ENCODE data around the gene SORT1.

The SORT1 gene

DNA sequence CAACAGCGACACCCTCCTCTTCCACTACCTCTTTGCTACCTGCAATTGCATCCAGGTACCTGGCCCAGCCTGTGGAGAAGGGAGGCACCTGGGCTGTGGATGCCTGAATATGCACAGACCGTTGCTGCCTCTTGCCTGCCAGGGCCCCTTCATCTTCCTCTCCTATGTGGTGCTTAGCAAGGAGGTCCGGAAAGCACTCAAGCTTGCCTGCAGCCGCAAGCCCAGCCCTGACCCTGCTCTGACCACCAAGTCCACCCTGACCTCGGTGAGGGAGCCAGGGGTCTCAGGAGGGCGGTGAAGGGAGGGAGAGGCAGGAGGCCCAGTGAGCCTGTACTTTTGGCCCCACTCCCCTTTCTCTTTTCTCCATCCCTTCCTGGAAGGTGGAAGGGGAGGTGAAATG lies 126.3 kb downstream of the SORT1 start:
- DNase-seq = no peak

DNA sequence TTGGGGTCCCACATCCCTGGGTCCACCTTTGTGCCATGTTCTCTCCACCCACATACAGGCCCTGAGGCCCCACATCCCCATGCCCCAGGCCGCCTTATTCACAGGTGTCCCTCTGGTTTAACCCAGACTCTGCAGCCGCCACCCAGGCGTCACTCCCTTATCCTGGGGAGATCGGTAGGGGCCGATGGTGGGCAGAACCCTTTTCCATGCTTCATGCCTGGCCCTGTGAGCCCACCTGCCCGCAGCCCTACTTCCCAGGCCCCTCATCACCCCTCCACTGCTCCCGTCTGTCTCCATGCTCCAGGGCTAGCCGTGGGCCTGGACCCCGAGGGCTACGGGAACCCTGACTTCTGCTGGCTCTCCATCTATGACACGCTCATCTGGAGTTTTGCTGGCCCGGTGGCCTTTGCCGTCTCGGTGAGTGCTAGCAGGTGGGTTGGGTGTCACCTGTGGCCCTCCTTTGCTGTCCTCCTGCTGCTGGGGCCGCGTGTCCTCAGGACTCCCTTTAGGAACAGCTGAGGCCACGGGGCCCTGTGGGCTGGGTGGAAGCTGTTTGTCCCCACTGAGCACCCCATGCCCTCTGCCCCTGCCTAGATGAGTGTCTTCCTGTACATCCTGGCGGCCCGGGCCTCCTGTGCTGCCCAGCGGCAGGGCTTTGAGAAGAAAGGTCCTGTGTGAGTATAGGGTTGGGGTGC lies 126.9 kb downstream of the SORT1 start:
- DNase-seq = no peak

DNA sequence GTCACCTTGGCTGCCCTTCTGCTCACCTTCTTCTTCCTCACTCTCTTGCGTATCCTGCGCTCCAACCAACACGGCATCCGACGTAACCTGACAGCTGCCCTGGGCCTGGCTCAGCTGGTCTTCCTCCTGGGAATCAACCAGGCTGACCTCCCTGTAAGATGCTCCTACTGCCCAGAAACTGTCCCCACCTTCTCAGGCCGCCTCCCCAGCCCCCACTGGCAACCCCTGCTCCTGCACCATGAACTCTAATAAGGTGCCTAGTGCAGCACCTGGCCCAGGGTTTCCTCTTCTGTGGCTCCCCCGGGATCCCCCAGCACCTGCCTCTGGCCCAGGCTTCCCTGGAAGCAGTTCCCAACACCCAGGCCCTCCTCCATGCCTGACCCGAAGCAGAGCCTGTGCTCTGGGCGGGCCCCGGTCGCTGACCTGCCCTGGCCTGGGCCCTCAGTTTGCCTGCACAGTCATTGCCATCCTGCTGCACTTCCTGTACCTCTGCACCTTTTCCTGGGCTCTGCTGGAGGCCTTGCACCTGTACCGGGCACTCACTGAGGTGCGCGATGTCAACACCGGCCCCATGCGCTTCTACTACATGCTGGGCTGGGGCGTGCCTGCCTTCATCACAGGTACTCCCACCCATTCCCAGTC lies 127.6 kb downstream of the SORT1 start:
- no peak for DNase-seq

DNA sequence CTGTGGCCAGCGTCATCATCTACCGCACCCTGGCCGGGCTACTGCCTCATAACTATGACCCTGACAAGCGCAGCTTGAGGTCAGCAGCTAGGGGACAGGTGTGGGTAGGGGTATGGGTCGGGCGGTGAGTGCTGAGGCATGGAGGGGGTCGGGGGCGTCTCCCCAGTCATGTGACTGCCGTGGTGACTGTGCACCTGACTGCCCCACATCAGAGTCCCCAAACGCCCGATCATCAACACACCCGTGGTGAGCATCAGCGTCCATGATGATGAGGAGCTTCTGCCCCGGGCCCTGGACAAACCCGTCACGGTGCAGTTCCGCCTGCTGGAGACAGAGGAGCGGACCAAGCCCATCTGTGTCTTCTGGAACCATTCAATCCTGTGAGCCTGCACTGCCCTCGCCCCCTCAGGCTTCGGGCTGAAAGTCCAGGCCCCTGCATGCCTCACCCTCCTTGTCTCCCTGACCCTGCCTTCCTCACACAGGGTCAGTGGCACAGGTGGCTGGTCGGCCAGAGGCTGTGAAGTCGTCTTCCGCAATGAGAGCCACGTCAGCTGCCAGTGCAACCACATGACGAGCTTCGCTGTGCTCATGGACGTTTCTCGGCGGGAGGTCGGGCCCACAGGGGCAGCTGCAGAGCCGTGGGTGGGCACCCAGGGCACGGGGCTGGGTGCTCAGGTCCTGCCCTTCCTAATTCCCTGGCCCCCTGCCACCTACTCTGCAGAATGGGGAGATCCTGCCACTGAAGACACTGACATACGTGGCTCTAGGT lies 128.3 kb downstream of the SORT1 start:
- DNase-seq = no peak

DNA sequence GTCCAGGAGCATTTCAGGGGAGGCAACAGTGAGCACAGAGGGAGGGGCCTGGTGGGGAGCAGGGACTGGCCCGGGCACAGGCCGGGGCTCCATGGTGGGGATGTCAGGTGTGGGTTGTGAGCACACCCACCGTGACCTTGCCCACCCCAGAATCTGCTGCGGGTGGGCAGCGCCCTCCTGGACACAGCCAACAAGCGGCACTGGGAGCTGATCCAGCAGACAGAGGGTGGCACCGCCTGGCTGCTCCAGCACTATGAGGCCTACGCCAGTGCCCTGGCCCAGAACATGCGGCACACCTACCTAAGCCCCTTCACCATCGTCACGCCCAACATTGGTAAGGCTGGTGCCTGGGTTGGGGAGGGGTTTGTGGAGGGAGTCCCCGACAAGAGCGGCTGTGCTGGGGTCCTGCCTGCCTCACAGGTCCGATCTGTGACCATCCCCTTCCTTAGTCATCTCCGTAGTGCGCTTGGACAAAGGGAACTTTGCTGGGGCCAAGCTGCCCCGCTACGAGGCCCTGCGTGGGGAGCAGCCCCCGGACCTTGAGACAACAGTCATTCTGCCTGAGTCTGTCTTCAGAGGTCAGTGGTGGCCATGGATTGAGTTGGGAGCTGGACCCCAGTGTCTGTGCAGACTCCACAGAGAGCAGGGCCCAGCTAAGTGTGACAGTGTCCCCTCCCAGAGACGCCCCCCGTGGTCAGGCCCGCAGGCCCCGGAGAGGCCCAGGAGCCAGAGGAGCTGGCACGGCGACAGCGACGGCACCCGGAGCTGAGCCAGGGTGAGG lies 129.1 kb downstream of the SORT1 start:
- no peak for DNase-seq

DNA sequence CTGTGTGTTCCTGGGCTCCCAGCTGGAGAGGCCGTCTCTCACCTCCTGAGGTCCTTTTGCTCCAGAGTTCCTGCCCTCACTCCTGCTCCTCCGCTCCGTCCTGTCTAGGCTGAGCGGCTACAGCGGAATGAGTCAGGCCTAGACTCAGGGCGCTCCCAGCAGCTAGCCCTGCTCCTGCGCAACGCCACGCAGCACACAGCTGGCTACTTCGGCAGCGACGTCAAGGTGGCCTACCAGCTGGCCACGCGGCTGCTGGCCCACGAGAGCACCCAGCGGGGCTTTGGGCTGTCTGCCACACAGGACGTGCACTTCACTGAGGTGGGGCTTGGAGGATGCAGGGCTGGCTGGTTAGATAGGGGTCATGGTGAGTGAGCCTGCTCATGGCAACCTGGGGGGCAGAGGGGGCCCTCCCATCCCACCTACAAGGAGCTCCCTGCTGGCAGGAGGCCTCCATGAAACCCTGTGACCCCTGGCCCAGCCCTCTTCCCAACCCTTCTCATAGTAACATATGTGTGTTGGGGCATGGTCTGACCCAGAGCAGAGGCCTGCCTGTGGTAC lies 129.9 kb downstream of the SORT1 start:
- DNase-seq = no peak

DNA sequence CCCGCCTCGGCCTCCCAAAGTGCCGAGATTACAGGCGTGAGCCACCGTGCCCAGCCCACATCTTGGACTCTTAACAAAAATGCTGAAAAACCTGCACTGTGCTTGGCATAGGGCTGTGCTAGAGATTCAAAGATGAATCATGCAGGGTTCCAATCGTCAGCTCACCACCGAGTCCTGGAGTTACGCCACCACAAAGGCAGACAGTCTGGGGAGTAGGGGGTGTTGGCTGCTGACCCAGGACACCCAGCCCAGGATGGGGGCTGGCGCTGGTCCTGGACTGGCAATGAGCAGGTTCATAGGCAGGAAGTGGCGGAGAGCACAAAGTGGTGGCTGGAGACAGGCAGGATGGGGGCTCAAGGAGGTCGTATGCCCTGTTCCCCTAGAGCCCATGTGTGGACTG lies 130.8 kb downstream of the SORT1 start:
- DNase-seq = no peak

DNA sequence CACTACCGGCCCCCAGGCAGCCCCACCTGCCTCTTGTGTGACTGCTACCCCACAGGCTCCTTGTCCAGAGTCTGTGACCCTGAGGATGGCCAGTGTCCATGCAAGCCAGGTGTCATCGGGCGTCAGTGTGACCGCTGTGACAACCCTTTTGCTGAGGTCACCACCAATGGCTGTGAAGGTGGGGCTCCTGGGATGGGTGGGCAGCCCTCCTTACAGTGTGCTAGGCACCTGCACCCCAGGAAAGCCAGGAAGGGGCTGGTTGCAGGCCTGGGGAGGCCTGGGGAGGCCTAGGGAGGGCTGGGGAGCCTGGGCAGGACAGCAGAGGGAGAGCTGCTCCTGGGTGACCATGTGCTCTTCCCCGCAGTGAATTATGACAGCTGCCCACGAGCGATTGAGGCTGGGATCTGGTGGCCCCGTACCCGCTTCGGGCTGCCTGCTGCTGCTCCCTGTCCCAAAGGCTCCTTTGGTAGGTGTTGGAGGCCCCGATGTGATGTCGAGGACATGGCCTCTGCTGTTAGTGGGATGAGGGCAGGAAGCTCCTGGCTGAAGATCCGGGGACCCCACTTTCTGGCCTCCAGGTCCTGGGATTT lies 131.9 kb downstream of the SORT1 start:
- no peak for DNase-seq

DNA sequence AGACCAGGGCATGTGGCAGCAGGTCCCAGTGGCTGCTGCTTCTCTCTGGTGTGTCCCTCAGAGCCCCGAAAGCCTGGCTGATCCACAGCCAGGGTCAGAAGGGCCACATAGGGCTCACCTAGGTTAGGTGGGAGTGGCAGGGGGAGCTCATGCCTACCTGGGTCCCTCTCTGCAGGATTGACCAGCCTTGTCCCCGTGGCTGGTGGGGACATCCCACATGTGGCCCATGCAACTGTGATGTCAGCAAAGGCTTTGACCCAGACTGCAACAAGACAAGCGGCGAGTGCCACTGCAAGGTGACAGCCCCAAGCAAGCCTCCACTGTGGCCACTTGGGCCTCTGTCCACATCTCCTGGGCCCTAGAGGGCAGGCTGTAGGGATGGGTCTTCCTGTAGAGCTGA lies 132.7 kb downstream of the SORT1 start:
- DNase-seq = no peak

DNA sequence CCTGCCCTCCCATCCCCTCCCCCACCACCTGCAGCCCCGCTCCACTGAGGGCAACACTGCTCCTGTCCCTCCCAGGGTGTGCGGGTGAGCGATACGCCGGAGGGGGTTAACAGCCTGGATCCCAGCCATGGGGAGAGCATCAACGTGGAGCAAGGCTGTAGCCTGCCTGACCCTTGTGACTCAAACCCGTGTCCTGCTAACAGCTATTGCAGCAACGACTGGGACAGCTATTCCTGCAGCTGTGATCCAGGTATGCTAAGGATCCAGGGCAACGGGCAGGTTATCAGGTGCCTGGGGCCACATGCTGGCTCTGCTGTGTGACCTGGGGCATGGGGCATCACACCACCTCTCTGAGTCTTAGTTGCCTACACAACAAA lies 133.4 kb downstream of the SORT1 start:
- DNase-seq = no peak

DNA sequence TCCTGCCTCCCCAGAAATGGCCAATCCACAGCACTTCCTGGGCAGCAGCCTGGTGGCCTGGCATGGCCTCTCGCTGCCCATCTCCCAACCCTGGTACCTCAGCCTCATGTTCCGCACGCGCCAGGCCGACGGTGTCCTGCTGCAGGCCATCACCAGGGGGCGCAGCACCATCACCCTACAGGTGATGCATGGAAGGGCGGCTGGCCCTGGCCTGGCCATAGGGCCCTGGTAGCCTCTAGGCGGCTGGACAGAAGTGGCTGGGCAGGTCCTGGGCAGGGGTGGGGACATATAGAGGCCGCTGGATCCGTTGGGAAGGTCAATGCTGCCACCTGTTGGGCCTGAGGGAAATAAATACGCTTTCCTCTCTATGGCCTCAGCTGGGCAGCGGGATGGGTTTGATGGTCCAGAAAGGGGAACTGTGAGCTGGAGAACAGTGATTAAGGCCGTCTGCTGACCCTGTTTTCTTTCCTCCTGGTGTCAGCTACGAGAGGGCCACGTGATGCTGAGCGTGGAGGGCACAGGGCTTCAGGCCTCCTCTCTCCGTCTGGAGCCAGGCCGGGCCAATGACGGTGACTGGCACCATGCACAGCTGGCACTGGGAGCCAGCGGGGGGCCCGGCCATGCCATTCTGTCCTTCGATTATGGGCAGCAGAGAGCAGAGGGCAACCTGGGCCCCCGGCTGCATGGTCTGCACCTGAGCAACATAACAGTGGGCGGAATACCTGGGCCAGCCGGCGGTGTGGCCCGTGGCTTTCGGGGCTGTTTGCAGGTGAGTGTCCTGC lies 133.9 kb downstream of the SORT1 start:
- peak; percentile 80 for DNase-seq

DNA sequence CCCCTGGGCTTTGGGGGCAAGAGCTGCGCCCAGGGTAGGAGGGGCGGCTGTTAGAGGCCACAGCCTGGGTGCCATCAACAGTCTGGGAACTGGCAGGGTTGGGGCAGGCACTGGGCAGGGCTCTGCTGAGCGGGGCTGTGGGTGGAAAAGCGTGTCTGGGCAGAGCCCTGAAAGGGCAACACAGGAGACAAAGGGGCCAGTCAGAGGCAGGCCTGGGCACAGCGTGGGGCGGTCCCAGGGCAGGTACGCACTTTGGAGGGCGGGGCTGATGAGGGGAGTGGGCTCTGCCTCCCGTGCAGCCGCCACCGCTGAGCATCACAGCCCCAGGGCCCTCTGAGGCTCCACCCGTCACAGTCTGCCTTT lies 134.5 kb downstream of the SORT1 start:
- DNase-seq = no peak

DNA sequence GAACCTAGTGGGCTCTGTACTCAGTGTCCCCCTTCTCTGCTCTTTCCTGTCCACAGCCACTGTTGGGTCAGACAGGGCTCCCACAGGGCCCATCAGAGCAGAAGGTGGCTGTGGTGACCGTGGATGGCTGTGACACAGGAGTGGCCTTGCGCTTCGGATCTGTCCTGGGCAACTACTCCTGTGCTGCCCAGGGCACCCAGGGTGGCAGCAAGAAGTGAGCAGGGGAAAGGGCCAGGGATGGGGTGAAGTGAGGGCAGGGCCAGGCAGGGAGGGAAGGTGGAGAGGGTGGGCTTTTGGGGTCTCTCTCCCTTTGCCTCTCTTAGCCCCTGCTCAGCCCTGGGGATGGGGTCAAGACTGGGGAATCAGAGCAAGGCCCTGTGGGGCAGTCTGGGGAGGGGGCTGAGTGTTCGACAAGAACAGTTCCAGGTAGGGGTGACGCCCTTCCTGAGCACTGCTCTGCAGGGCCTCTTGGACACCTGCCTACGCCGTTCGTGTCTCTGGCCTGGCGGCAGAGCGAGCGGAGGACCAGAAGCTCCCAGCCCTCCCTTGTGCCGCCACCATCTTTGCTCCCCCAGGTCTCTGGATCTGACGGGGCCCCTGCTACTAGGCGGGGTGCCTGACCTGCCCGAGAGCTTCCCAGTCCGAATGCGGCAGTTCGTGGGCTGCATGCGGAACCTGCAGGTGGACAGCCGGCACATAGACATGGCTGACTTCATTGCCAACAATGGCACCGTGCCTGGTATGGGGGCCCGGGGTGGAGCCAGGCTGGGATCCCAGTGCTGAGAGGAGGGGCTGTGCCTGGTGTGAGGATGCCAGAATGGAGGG lies 135.3 kb downstream of the SORT1 start:
- DNase-seq = no peak

DNA sequence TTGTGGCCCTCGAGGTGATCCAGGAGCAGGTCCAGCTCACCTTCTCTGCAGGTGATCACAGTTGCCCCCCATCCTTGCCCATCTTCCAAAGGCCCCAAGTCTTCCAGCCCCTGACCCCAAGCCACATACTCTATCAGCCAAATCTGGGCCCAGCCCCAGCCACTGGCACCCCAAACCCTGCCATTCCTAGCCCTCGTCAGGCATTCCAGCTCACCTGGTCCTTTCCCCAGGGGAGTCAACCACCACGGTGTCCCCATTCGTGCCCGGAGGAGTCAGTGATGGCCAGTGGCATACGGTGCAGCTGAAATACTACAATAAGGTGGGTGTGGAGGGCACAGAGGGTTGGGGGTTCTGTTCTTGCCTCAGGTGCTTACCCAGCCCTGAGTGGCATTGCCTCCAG lies 136.1 kb downstream of the SORT1 start:
- DNase-seq = no peak

DNA sequence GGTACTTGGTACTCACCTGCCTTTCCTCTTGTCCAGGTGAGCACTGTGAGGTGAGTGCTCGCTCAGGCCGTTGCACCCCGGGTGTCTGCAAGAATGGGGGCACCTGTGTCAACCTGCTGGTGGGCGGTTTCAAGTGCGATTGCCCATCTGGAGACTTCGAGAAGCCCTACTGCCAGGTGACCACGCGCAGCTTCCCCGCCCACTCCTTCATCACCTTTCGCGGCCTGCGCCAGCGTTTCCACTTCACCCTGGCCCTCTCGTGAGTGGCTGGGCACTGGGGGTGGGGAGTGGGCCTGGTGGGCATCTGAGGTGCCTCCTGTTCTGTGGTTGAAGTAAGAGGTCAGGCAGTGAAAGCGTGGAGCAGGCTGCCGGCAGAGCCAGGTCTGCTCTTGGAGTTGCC lies 136.7 kb downstream of the SORT1 start:
- DNase-seq = no peak

DNA sequence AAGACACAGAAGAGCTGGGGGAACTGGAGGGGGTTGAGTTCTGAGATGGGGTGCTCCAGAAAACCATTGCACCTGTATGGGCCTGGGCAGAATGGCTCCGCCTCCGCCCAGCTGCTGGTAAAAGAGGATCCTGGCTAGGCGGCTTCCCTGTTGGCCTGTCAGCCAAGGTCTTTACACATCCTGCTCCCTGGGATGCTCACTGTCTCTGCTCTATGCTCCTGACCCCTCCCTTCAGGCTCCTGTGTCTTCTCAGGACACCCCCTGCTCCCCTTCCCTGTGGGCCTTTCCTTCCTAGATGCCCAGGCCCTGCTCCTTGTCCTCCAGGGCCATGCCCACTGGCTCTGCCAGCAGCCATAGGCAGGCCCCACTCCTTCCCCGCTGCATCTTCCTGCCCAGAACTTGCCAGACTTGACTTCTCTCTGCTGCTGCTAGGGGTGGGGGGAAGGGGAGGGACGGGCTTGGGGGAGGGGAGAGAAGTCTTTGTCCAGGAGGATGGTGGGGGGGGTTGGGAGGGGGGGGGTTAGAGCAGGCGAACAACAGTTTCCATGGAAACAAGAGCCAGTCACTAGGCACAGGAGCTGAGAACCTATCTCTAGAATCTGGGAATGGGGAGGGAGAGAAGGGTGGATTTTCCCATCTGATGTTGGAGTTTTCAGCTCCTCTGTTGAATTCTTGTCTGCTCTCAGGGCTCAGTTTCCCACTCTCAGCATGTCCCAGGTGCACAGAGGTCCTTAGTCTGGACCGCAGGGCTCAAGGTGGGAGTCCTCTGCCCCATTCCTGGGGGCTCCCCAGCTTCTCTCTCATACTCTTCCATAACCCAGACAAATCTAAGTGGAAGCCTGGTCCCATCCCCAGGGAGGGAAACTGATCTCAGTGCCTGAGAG lies 137.8 kb downstream of the SORT1 start:
- DNase-seq = peak; percentile 39

Measured in NCI-H82 (cell line).